Measurements from ENCODE around the gene CHRNE.
A peak's percentile ranks its signal among the peaks of the same experiment; 100 is the strongest.

- TF ChIP-seq BHLHE40 (IDR thresholded peaks at IDR 0.05; ENCODE audit: low read depth, low read length) (peak; percentile 57; the same call in 1 of the 2 replicates), CTCF (conservative IDR thresholded peaks at IDR 0.05; ENCODE audit: low read depth, low read length) (no peak), POLR2A (IDR thresholded peaks at IDR 0.05; ENCODE audit: low read depth, low read length) (peak; percentile 34), RAD21 (IDR thresholded peaks at IDR 0.05; ENCODE audit: low read length) (0 out of 2 replicates have a peak, but pooled peaks have one; percentile 8), ELK1 (IDR thresholded peaks at IDR 0.05; ENCODE audit: borderline replicate concordance, low read depth, low read length) (no peak), RCOR1 (IDR thresholded peaks at IDR 0.05; ENCODE audit: insufficient replicate concordance, low read length) (no peak), USF2 (IDR thresholded peaks at IDR 0.05; ENCODE audit: low read depth, low read length) (no peak), SMC3 (IDR thresholded peaks at IDR 0.05; ENCODE audit: low read depth, low read length) (no peak)
Observed at GRCh38 chr17:4945176-4945943, 42.5 kb upstream of the CHRNE start.
